SK-N-SH (cell line): ENCODE measurements around the gene PAPPA2. TPM values are rescaled to one million over a fixed set of nuclear protein-coding genes. Genes with fewer than 3 reads are reported as not detected.
A peak's percentile ranks its signal among the peaks of the same experiment; 100 is the strongest.

Experiments used
- CTCF ChIA-PET: fragments of 300-600, 350-600 bp; formaldehyde crosslinking; extraction: SDS; loops from one replicate; lab custom pipeline; 2021; lab: Yijun Ruan, JAX
- POLR2A ChIA-PET: fragments of 350-600 bp; sonication (Branson Sonifier 250); formaldehyde crosslinking; extraction: SDS; loops from one replicate; lab custom pipeline; 2020; ENCODE audit warnings: antibody characterized with exemption, inconsistent platforms; lab: Yijun Ruan, JAX
- DNase-seq: peaks from one replicate; pipeline ENCODE4 v3.0.0; 2012
- H2AFZ ChIP-seq: fragments of 200-600 bp; sonication (generic); 2 replicates; pipeline ENCODE4 v1.8.1; 2016; ENCODE audit warnings: antibody characterized with exemption, mild to moderate bottlenecking, low read depth
- H3F3A ChIP-seq: fragments of 200-600 bp; sonication (generic); replicated peaks from 2 replicates; pipeline ENCODE3; 2016; ENCODE audit warnings: antibody characterized with exemption, mild to moderate bottlenecking; ENCODE audit not compliant: insufficient read depth
- H3K27ac ChIP-seq, 2 experiments: fragments of 200-500 bp in 1 of 2; fragments of 200-600 bp in 1 of 2; sonication (Bioruptor generic) in 1 of 2; sonication (generic), shearing (Covaris generic) in 1 of 2; 2 replicates each; pipeline versions ENCODE4 v1.5.1 to v1.6.1; 2014 to 2016; ENCODE audit warnings: low read depth in 2 of 2, inconsistent platforms in 1 of 2, low read length in 1 of 2, mild to moderate bottlenecking in 1 of 2, mixed read lengths in 1 of 2
- H3K27me3 ChIP-seq: fragments of 200-600 bp; sonication (generic), shearing (Covaris generic); 2 replicates; pipeline ENCODE4 v1.6.1; 2016; ENCODE audit warnings: mixed run types; ENCODE audit not compliant: insufficient read depth
- H3K36me3 ChIP-seq, 2 experiments: fragments of 200-500 bp in 1 of 2; fragments of 200-600 bp in 1 of 2; sonication (Bioruptor generic) in 1 of 2; sonication (generic) in 1 of 2; replicated peaks in 1 of 2; 2 replicates each; pipeline versions ENCODE3 to v1.5.1; 2014 to 2016; ENCODE audit warnings: low read length in 1 of 2, mild to moderate bottlenecking in 1 of 2; ENCODE audit not compliant: insufficient read depth in 2 of 2, control insufficient read depth in 1 of 2
- H3K4me1 ChIP-seq, 2 experiments: fragments of 200-500 bp in 1 of 2; fragments of 200-600 bp in 1 of 2; sonication (Bioruptor generic) in 1 of 2; sonication (generic), shearing (Covaris generic) in 1 of 2; 2 replicates each; pipeline versions ENCODE4 v1.5.1 to v1.6.1; 2014 to 2016; ENCODE audit warnings: low read depth in 1 of 2, low read length in 1 of 2, mixed run types in 1 of 2; ENCODE audit not compliant: insufficient read depth in 2 of 2, control insufficient read depth in 1 of 2
- H3K4me2 ChIP-seq: fragments of 200-600 bp; sonication (generic), shearing (Covaris generic); 2 replicates; pipeline ENCODE4 v1.6.1; 2017; ENCODE audit warnings: mixed run types
- H3K4me3 ChIP-seq, 2 experiments: fragments of 200-500 bp in 1 of 2; fragments of 200-600 bp in 1 of 2; sonication (Bioruptor generic) in 1 of 2; sonication (generic), shearing (Covaris generic) in 1 of 2; 2 replicates each; pipeline versions ENCODE4 v1.5.1 to v1.8.1; 2014 to 2016; ENCODE audit warnings: low read depth in 2 of 2, inconsistent platforms in 1 of 2, low read length in 1 of 2, mild to moderate bottlenecking in 1 of 2, mixed read lengths in 1 of 2, moderate library complexity in 1 of 2
- H3K79me2 ChIP-seq: fragments of 200-600 bp; sonication (generic); 2 replicates; pipeline ENCODE4 v1.8.1; 2017; ENCODE audit warnings: mild to moderate bottlenecking; ENCODE audit not compliant: insufficient read depth
- H3K9ac ChIP-seq: fragments of 200-600 bp; sonication (generic); 2 replicates; pipeline ENCODE4 v1.6.1; 2017; ENCODE audit warnings: mixed run types
- H3K9me2 ChIP-seq: fragments of 200-600 bp; sonication (generic); 2 replicates; pipeline ENCODE4 v1.6.1; 2017; ENCODE audit warnings: mixed run types
- H3K9me3 ChIP-seq: fragments of 200-600 bp; sonication (generic); 2 replicates; pipeline ENCODE4 v1.6.1; 2017; ENCODE audit warnings: mixed run types, mild to moderate bottlenecking, moderate library complexity
- H4K20me1 ChIP-seq: fragments of 200-600 bp; sonication (generic); 2 replicates; pipeline ENCODE4 v1.6.1; 2017; ENCODE audit warnings: mild to moderate bottlenecking, mixed run types; ENCODE audit not compliant: insufficient read depth
- CHD2 ChIP-seq: fragments of 150-350 bp; IDR thresholded peaks from 2 replicates; pipeline ENCODE4 v1.6.1; 2018; ENCODE audit warnings: low read length; ENCODE audit not compliant: partially characterized antibody
- ELF1 ChIP-seq: IDR thresholded peaks from 2 replicates; pipeline ENCODE4 v1.4.0; 2012
- FOXJ3 ChIP-seq: sonication (generic); formaldehyde crosslinking; IDR thresholded peaks from 2 replicates; pipeline ENCODE4 v1.5.1; 2020; ENCODE audit warnings: mild to moderate bottlenecking, missing genetic modification reagents
- GABPA ChIP-seq: IDR thresholded peaks from 2 replicates; pipeline ENCODE4 v1.4.0; 2012; ENCODE audit warnings: low read depth, mild to moderate bottlenecking
- GATA2 ChIP-seq: sonication (generic); formaldehyde crosslinking; IDR thresholded peaks from 2 replicates; pipeline ENCODE4 v1.5.0; 2020; ENCODE audit warnings: mild to moderate bottlenecking, missing genetic modification reagents
- NRF1 ChIP-seq: IDR thresholded peaks from 2 replicates; pipeline ENCODE4 v1.6.1; 2012; ENCODE audit warnings: low read depth, mild to moderate bottlenecking, low read length
- RAD21 ChIP-seq: IDR thresholded peaks from 2 replicates; pipeline ENCODE4 v1.6.1; 2012; ENCODE audit warnings: mild to moderate bottlenecking, low read length
- RCOR1 ChIP-seq: fragments of 150-350 bp; IDR thresholded peaks from 2 replicates; pipeline ENCODE4 v1.6.1; 2017; ENCODE audit warnings: antibody characterized with exemption, low read length
- RXRA ChIP-seq: IDR thresholded peaks from 2 replicates; pipeline ENCODE4 v1.4.0; 2012; ENCODE audit warnings: low read depth, mild to moderate bottlenecking, borderline replicate concordance
- SMC3 ChIP-seq: IDR thresholded peaks from 2 replicates; pipeline ENCODE4 v1.6.1; 2012; ENCODE audit warnings: low read depth, low read length, improper control_type of control experiment
- TAF1 ChIP-seq: IDR thresholded peaks from 2 replicates; pipeline ENCODE4 v1.6.1; 2012; ENCODE audit warnings: low read depth, mild to moderate bottlenecking, low read length, moderate library complexity, borderline replicate concordance
- TEAD4 ChIP-seq: IDR thresholded peaks from 2 replicates; pipeline ENCODE4 v1.4.0; 2012; ENCODE audit warnings: mild to moderate bottlenecking, borderline replicate concordance; ENCODE audit not compliant: insufficient read depth
- WGBS: methylation state at CpG from one replicate; pipeline ENCODE4 v1.1.6; 2017; ENCODE audit warnings: low lambda C conversion rate; 5-methylcytosine and 5-hydroxymethylcytosine counted together
- polyA plus RNA-seq, 3 experiments: library from polyadenylated mRNA; depleted of rRNA; stranded (reverse); fragments of >200 nt; gene quantifications; 2 replicates each; pipeline ENCODE4 v1.2.3, GENCODE V29; 2012
- TF ChIP-seq, protein P1 (sequence below): IDR thresholded peaks from 2 replicates; pipeline ENCODE4 v1.6.1; 2012; ENCODE audit warnings: mild to moderate bottlenecking, low read depth, low read length, moderate library complexity
- TF ChIP-seq, protein P2 (sequence below): IDR thresholded peaks from 2 replicates; pipeline ENCODE4; 2012

PAPPA2 gene
- polyA plus RNA-seq, 1 of the 3 experiments (the other 2 are of a cell fraction): 0.02 TPM

DNA sequence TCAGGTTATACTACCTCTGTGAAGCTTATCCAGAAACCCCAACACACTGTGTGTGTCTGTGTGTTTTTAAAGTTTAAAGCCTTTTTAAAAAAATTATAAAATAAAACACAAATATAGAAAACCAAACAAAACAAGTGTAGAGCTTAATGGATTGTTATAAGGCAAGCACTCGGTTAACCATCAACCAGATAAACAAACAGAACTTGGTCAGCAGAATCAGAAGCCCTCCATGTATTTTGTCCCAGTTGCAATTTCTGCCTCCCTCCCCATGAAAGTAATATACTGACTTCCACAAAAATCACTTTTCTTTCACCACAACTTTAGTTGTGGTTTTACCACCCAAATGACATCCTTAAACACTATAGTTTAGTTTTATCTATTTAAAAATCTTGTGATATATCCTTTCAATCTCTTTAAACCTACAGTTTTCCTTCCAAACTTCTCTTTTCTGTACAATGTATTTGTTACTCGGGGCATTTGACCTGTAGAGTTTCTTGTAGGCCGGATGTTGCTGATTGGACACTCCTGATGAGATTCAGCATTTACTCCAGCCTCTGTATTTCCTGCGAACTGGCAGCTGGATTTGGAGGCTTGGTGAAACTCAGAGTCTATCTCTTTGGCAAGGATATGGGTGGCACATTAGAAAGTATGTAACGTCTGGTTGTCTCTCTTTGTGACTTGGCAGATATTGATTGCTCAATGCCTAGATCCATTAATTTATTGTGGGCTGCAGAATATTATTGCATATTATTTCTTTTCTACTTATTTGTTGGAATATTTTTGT is 8.6 kb downstream of the PAPPA2 start:
- Histone ChIP-seq H3K27ac (no peak overlapping the region), H3F3A (no peaks in the 10 kb centered on the region), H3K9ac (no peak overlapping the region), H3K4me3 (no peak overlapping the region), H3K9me3 (no peaks in the 10 kb centered on the region), H3K4me1 (no peaks in the 10 kb centered on the region), H2AFZ (no peak overlapping the region), H3K27me3 (no peaks in the 10 kb centered on the region), H3K36me3 (no peaks in the 10 kb centered on the region), H3K79me2 (no peaks in the 10 kb centered on the region), H3K9me2 (no peaks in the 10 kb centered on the region), H4K20me1 (no peaks in the 10 kb centered on the region), H3K4me2 (no peak overlapping the region)
- ChIA-PET CTCF (no interaction called here), POLR2A (no interaction called here)
- DNase-seq: no peak
- TF ChIP-seq RXRA (no peak), CHD2 (no peak), GABPA (no peak), GATA2 (no peak), RAD21 (no peak), SMC3 (no peak), FOXJ3 (CRISPR knock-in tag) (no peak), TAF1 (no peak), ELF1 (no peak), NRF1 (no peak)
- TF ChIP-seq, protein P1, sequence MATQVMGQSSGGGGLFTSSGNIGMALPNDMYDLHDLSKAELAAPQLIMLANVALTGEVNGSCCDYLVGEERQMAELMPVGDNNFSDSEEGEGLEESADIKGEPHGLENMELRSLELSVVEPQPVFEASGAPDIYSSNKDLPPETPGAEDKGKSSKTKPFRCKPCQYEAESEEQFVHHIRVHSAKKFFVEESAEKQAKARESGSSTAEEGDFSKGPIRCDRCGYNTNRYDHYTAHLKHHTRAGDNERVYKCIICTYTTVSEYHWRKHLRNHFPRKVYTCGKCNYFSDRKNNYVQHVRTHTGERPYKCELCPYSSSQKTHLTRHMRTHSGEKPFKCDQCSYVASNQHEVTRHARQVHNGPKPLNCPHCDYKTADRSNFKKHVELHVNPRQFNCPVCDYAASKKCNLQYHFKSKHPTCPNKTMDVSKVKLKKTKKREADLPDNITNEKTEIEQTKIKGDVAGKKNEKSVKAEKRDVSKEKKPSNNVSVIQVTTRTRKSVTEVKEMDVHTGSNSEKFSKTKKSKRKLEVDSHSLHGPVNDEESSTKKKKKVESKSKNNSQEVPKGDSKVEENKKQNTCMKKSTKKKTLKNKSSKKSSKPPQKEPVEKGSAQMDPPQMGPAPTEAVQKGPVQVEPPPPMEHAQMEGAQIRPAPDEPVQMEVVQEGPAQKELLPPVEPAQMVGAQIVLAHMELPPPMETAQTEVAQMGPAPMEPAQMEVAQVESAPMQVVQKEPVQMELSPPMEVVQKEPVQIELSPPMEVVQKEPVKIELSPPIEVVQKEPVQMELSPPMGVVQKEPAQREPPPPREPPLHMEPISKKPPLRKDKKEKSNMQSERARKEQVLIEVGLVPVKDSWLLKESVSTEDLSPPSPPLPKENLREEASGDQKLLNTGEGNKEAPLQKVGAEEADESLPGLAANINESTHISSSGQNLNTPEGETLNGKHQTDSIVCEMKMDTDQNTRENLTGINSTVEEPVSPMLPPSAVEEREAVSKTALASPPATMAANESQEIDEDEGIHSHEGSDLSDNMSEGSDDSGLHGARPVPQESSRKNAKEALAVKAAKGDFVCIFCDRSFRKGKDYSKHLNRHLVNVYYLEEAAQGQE: no peak
- TF ChIP-seq, protein P2, sequence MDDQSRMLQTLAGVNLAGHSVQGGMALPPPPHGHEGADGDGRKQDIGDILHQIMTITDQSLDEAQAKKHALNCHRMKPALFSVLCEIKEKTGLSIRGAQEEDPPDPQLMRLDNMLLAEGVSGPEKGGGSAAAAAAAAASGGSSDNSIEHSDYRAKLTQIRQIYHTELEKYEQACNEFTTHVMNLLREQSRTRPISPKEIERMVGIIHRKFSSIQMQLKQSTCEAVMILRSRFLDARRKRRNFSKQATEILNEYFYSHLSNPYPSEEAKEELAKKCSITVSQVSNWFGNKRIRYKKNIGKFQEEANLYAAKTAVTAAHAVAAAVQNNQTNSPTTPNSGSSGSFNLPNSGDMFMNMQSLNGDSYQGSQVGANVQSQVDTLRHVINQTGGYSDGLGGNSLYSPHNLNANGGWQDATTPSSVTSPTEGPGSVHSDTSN: no peak
- 19% methylated on average over 5 of the region's 5 CpGs for WGBS

DNA sequence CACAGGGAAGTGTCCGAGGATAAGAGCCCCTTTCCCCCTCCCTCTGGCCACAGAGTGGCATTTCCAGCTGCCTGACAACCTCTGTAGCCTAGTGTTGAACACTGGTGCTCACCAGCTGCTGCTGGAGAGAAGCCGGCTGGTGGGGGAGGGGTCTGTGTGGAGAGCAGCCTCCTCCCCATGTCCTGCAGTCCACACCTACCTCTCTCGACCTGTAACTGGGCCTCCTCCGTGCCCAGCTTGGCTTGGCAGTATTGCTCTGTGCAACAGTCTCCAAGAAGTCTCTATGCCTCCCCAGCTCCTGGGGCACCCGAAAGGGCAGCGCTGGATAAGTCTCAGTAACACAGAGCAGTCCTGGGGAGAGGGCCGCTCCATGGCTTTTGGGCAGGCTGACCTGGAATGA is 17.0 kb downstream of the PAPPA2 start:
- 19% methylated on average over 6 of the region's 7 CpGs for WGBS

More for the DNA sequence above, 17.0 kb downstream of the PAPPA2 start:
- Histone ChIP-seq H3K27me3 (no peaks in the 10 kb centered on the region), H3K9ac (no peak overlapping the region), H3K4me2 (no peak overlapping the region), H3F3A (no peaks in the 10 kb centered on the region), H3K9me2 (no peaks in the 10 kb centered on the region), H4K20me1 (no peaks in the 10 kb centered on the region), H3K9me3 (no peaks in the 10 kb centered on the region), H3K4me3 (no peak overlapping the region), H3K4me1 (no peaks in the 10 kb centered on the region), H2AFZ (no peak overlapping the region), H3K79me2 (no peaks in the 10 kb centered on the region), H3K36me3 (no peaks in the 10 kb centered on the region), H3K27ac (no peak overlapping the region)
- CTCF ChIA-PET: no interaction called here
- POLR2A ChIA-PET: no interaction called here
- peak; percentile 1 for DNase-seq
- TF ChIP-seq TEAD4 (no peak), RCOR1 (no peak)
